ENCODE measurements around the gene SLC2A14.
"Not testable (repeated sequence)": the region's sequence is repeated elsewhere in the genome, so short reads cannot be mapped to it uniquely, and the experiment has no call there.

The SLC2A14 gene

GRCh38 chr12:7869137-7869536 lies 3.6 kb downstream of the SLC2A14 start:
- peak; percentile 17 for DNase-seq (ENCODE audit: low spot score)

GRCh38 chr12:7868391-7868790 lies 4.3 kb downstream of the SLC2A14 start:
- DNase-seq (ENCODE audit: low spot score) = peak; percentile 3

- no peak for DNase-seq (ENCODE audit: low spot score)
Observed at GRCh38 chr12:7864601-7865150, 8.0 kb downstream of the SLC2A14 start.

GRCh38 chr12:7862814-7863348 lies 9.8 kb downstream of the SLC2A14 start:
- DNase-seq (ENCODE audit: low spot score) = not testable (repeated sequence)

GRCh38 chr12:7862301-7862700 lies 10.4 kb downstream of the SLC2A14 start:
- not testable (repeated sequence) for DNase-seq (ENCODE audit: low spot score)

- no peak for DNase-seq (ENCODE audit: low spot score)
Observed at GRCh38 chr12:7859552-7859951, 13.2 kb downstream of the SLC2A14 start.

GRCh38 chr12:7857971-7858370 lies 14.7 kb downstream of the SLC2A14 start:
- no peak for DNase-seq (ENCODE audit: low spot score)

- no peak for DNase-seq (ENCODE audit: low spot score)
Observed at GRCh38 chr12:7856516-7856915, 16.2 kb downstream of the SLC2A14 start.

- no peak for DNase-seq (ENCODE audit: low spot score)
Observed at GRCh38 chr12:7853557-7853956, 19.2 kb downstream of the SLC2A14 start.

- not testable (repeated sequence) for DNase-seq (ENCODE audit: low spot score)
Observed at GRCh38 chr12:7851622-7852081, 21.1 kb downstream of the SLC2A14 start.

- DNase-seq (ENCODE audit: low spot score) = not testable (repeated sequence)
Observed at GRCh38 chr12:7850099-7850498, 22.6 kb downstream of the SLC2A14 start.

GRCh38 chr12:7848098-7848422 lies 24.7 kb downstream of the SLC2A14 start:
- not testable (repeated sequence) for DNase-seq (ENCODE audit: low spot score)

GRCh38 chr12:7847226-7848097 lies 25.3 kb downstream of the SLC2A14 start:
- not testable (repeated sequence) for DNase-seq (ENCODE audit: low spot score)

GRCh38 chr12:7844116-7844515 lies 28.6 kb downstream of the SLC2A14 start:
- no peak for DNase-seq (ENCODE audit: low spot score)

- not testable (repeated sequence) for DNase-seq (ENCODE audit: low spot score)
Observed at GRCh38 chr12:7843583-7843982, 29.1 kb downstream of the SLC2A14 start.

GRCh38 chr12:7843149-7843548 lies 29.6 kb downstream of the SLC2A14 start:
- not testable (repeated sequence) for DNase-seq (ENCODE audit: low spot score)

- DNase-seq (ENCODE audit: low spot score) = not testable (repeated sequence)
Observed at GRCh38 chr12:7842444-7842843, 30.3 kb downstream of the SLC2A14 start.

GRCh38 chr12:7839848-7840247 lies 32.9 kb downstream of the SLC2A14 start:
- DNase-seq (ENCODE audit: low spot score) = not testable (repeated sequence)

GRCh38 chr12:7839226-7839625 lies 33.5 kb downstream of the SLC2A14 start:
- DNase-seq (ENCODE audit: low spot score) = not testable (repeated sequence)

- DNase-seq (ENCODE audit: low spot score) = no peak
Observed at GRCh38 chr12:7837366-7837765, 35.3 kb downstream of the SLC2A14 start.

GRCh38 chr12:7835766-7836165 lies 36.9 kb downstream of the SLC2A14 start:
- no peak for DNase-seq (ENCODE audit: low spot score)

GRCh38 chr12:7835116-7835515 lies 37.6 kb downstream of the SLC2A14 start:
- DNase-seq (ENCODE audit: low spot score) = no peak

- DNase-seq (ENCODE audit: low spot score) = no peak
Observed at GRCh38 chr12:7834701-7835100, 38.0 kb downstream of the SLC2A14 start.
